WTC11 (cell line): ENCODE data around the gene GNG4. TPM values are rescaled to one million over a fixed set of nuclear protein-coding genes. Genes with fewer than 3 reads are reported as not detected.

Experiments
- ATAC-seq: fragments of 200-7000 bp; cut with Tn5 transposase; 2 replicates; pipeline ENCODE4 v1.10.0; 2021; ENCODE audit warnings: mild to moderate bottlenecking, moderate library complexity
- CTCF ChIA-PET: fragments of 300-600 bp; sonication (Branson Sonifier 250); formaldehyde crosslinking; loops from one replicate; lab custom pipeline; 2021; ENCODE audit warnings: antibody characterized with exemption; lab: Charles Lee
- POLR2A ChIA-PET: fragments of 350-600 bp; sonication (Branson Sonifier 250); formaldehyde crosslinking; loops from one replicate; lab custom pipeline; 2021; ENCODE audit warnings: antibody characterized with exemption; lab: Charles Lee
- DNase-seq: peaks from one replicate; pipeline ENCODE4 v3.0.0; 2021; ENCODE audit warnings: low spot score
- H3K27ac Mint-ChIP-seq: 2 replicates; pipeline ENCODE4 v1.8.0; 2021; ENCODE audit warnings: mixed read lengths
- H3K27me3 Mint-ChIP-seq: 2 replicates; pipeline ENCODE4 v1.8.0; 2021; ENCODE audit warnings: low read depth, mild to moderate bottlenecking, moderate library complexity, mixed read lengths
- H3K36me3 Mint-ChIP-seq: 2 replicates; pipeline ENCODE4 v1.8.0; 2021; ENCODE audit warnings: mixed read lengths
- H3K4me1 Mint-ChIP-seq: 2 replicates; pipeline ENCODE4 v1.8.0; 2022; ENCODE audit warnings: mixed read lengths
- H3K4me3 Mint-ChIP-seq: 2 replicates; pipeline ENCODE4 v1.8.0; 2021; ENCODE audit warnings: mild to moderate bottlenecking, moderate library complexity, mixed read lengths
- H3K9me3 Mint-ChIP-seq: 2 replicates; pipeline ENCODE4 v1.8.0; 2021; ENCODE audit warnings: mixed read lengths
- ETV6 ChIP-seq: sonication (generic); formaldehyde crosslinking; IDR thresholded peaks from 2 replicates; pipeline ENCODE4 v1.8.1; 2022; ENCODE audit warnings: mild to moderate bottlenecking, missing genetic modification reagents
- FOXP1 ChIP-seq: sonication (generic); formaldehyde crosslinking; IDR thresholded peaks from 2 replicates; pipeline ENCODE4 v1.8.0; 2022; ENCODE audit warnings: missing genetic modification reagents, mild to moderate bottlenecking, moderate library complexity, borderline replicate concordance
- GTF2I ChIP-seq: fragments of 250-450 bp; sonication (Bioruptor Pico); conservative IDR thresholded peaks from 2 replicates; pipeline ENCODE4 v1.4.0; 2021; ENCODE audit warnings: mild to moderate bottlenecking
- KAT7 ChIP-seq: sonication (generic); formaldehyde crosslinking; IDR thresholded peaks from 2 replicates; pipeline ENCODE4 v1.8.1; 2023; ENCODE audit warnings: missing genetic modification reagents, mild to moderate bottlenecking, borderline replicate concordance
- MYBL2 ChIP-seq: sonication (generic); formaldehyde crosslinking; IDR thresholded peaks from 2 replicates; pipeline ENCODE4 v1.8.1; 2023; ENCODE audit warnings: mild to moderate bottlenecking, moderate library complexity, missing genetic modification reagents
- NFE2L1 ChIP-seq: sonication (generic); formaldehyde crosslinking; IDR thresholded peaks from 2 replicates; pipeline ENCODE4 v1.8.1; 2023; ENCODE audit warnings: missing genetic modification reagents
- NFYB ChIP-seq: sonication (generic); formaldehyde crosslinking; conservative IDR thresholded peaks from 2 replicates; pipeline ENCODE4 v1.8.0; 2022; ENCODE audit warnings: low read depth, missing genetic modification reagents
- SMAD3 ChIP-seq: sonication (generic); formaldehyde crosslinking; IDR thresholded peaks from 2 replicates; pipeline ENCODE4 v1.8.0; 2022; ENCODE audit warnings: missing genetic modification reagents, mild to moderate bottlenecking, borderline replicate concordance
- SMAD4 ChIP-seq: sonication (generic); formaldehyde crosslinking; IDR thresholded peaks from 2 replicates; pipeline ENCODE4 v1.8.0; 2022; ENCODE audit warnings: mild to moderate bottlenecking, missing genetic modification reagents
- TCF7 ChIP-seq: sonication (generic); formaldehyde crosslinking; IDR thresholded peaks from 2 replicates; pipeline ENCODE4 v1.8.0; 2022; ENCODE audit warnings: mild to moderate bottlenecking, low read depth, missing genetic modification reagents, moderate library complexity
- total RNA-seq: library from RNA; stranded (reverse); gene quantifications from 3 replicates; pipeline ENCODE4 v1.2.3, GENCODE V29; 2021
- TF ChIP-seq, protein P1 (sequence below): sonication (generic); formaldehyde crosslinking; IDR thresholded peaks from 2 replicates; pipeline ENCODE4 v1.8.1; 2023; ENCODE audit warnings: mild to moderate bottlenecking, moderate library complexity, missing genetic modification reagents
- TF ChIP-seq, protein P2 (sequence below): sonication (generic); formaldehyde crosslinking; IDR thresholded peaks from 2 replicates; pipeline ENCODE4 v1.8.1; 2022; ENCODE audit warnings: low read depth, mild to moderate bottlenecking, moderate library complexity, missing genetic modification reagents, borderline replicate concordance
- TF ChIP-seq, protein P3 (sequence below): fragments of 250-450 bp; sonication (Bioruptor Pico); IDR thresholded peaks from 2 replicates; pipeline ENCODE4 v1.9.0; 2021; ENCODE audit warnings: mild to moderate bottlenecking
- TF ChIP-seq, protein P4 (sequence below): sonication (generic); formaldehyde crosslinking; IDR thresholded peaks from 2 replicates; pipeline ENCODE4 v1.8.1; 2023; ENCODE audit warnings: mild to moderate bottlenecking, missing genetic modification reagents
- TF ChIP-seq, protein P5 (sequence below): sonication (generic); formaldehyde crosslinking; IDR thresholded peaks from 2 replicates; pipeline ENCODE4 v1.8.0; 2022; ENCODE audit warnings: missing genetic modification reagents
- TF ChIP-seq, protein P6 (sequence below): sonication (generic); formaldehyde crosslinking; IDR thresholded peaks from 2 replicates; pipeline ENCODE4 v1.8.0; 2022; ENCODE audit warnings: mild to moderate bottlenecking, missing genetic modification reagents

Gene GNG4
- total RNA-seq, 1 experiment from 2014 or later, result 38.3 TPM

DNA sequence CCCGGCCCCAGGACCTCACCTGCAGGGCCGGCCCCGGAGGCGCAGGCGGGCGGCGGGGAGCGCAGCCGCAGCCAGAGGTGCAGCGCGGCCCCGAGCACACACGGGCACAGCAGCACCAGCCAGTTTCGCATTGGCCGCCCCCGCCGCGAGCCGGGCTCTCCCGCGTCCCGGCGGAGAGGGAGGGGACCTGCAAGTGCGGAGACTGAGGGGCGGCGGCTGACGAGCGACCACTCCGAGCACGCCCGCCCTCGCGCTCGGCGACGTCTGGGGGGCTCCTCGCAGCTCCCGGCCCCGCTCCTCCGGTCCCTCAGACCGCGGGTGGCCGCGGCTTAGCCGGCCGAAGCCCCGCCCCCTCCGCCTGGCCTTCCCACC lies 145.5 kb downstream of the GNG4 start, which contains the start of gene B3GALNT2:
Gene B3GALNT2 (minus strand): TSS at position 331 of the 372 bp plus-strand sequence. CDS start 200 bp downstream, at position 131.
- H3K9me3 Mint-ChIP-seq, result no peaks in the 10 kb centered on the region
- H3K36me3 Mint-ChIP-seq, result no peaks in the 10 kb centered on the region
- H3K4me3 Mint-ChIP-seq, result peak within 1 kb of the TSS; percentile 96
- no peaks in the 10 kb centered on the region for H3K27me3 Mint-ChIP-seq
- ChIA-PET CTCF (interaction anchor here (0.5 to 3.3 kb wide), 34 partner anchors 9 to 602 kb away, joined by 3 to 26 read pairs (median 4); no protein-coding TSS in a partner anchor), POLR2A (interaction anchor here (0.6 to 2.3 kb wide), 9 partner anchors 8 to 468 kb away, joined by 3 to 7 read pairs (median 4); partner anchors contain the start of genes ARID4B, GGPS1 and TOMM20)
- ATAC-seq, result peak; percentile 35
- peak; percentile 23; the same call in 1 of the 2 replicates for TF ChIP-seq NFYB (CRISPR knock-in tag)
- TF ChIP-seq, protein P1, sequence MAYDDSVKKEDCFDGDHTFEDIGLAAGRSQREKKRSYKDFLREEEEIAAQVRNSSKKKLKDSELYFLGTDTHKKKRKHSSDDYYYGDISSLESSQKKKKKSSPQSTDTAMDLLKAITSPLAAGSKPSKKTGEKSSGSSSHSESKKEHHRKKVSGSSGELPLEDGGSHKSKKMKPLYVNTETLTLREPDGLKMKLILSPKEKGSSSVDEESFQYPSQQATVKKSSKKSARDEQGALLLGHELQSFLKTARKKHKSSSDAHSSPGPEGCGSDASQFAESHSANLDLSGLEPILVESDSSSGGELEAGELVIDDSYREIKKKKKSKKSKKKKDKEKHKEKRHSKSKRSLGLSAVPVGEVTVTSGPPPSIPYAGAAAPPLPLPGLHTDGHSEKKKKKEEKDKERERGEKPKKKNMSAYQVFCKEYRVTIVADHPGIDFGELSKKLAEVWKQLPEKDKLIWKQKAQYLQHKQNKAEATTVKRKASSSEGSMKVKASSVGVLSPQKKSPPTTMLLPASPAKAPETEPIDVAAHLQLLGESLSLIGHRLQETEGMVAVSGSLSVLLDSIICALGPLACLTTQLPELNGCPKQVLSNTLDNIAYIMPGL (CRISPR knock-in tag), result peak; percentile 79; the same call in 1 of the 2 replicates
- peak; percentile 79; the same call in 1 of the 2 replicates for TF ChIP-seq TCF7 (CRISPR knock-in tag)
- peak; percentile 80; the same call in 1 of the 2 replicates for TF ChIP-seq SMAD3 (CRISPR knock-in tag)
- TF ChIP-seq, protein P2, sequence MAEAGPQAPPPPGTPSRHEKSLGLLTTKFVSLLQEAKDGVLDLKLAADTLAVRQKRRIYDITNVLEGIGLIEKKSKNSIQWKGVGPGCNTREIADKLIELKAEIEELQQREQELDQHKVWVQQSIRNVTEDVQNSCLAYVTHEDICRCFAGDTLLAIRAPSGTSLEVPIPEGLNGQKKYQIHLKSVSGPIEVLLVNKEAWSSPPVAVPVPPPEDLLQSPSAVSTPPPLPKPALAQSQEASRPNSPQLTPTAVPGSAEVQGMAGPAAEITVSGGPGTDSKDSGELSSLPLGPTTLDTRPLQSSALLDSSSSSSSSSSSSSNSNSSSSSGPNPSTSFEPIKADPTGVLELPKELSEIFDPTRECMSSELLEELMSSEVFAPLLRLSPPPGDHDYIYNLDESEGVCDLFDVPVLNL (CRISPR knock-in tag), result peak; percentile 70; the same call in 1 of the 2 replicates
- peak; percentile 86; the same call in 1 of the 2 replicates for TF ChIP-seq MYBL2 (CRISPR knock-in tag)
- TF ChIP-seq GTF2I (CRISPR knock-in tag), result no peak
- TF ChIP-seq, protein P3, sequence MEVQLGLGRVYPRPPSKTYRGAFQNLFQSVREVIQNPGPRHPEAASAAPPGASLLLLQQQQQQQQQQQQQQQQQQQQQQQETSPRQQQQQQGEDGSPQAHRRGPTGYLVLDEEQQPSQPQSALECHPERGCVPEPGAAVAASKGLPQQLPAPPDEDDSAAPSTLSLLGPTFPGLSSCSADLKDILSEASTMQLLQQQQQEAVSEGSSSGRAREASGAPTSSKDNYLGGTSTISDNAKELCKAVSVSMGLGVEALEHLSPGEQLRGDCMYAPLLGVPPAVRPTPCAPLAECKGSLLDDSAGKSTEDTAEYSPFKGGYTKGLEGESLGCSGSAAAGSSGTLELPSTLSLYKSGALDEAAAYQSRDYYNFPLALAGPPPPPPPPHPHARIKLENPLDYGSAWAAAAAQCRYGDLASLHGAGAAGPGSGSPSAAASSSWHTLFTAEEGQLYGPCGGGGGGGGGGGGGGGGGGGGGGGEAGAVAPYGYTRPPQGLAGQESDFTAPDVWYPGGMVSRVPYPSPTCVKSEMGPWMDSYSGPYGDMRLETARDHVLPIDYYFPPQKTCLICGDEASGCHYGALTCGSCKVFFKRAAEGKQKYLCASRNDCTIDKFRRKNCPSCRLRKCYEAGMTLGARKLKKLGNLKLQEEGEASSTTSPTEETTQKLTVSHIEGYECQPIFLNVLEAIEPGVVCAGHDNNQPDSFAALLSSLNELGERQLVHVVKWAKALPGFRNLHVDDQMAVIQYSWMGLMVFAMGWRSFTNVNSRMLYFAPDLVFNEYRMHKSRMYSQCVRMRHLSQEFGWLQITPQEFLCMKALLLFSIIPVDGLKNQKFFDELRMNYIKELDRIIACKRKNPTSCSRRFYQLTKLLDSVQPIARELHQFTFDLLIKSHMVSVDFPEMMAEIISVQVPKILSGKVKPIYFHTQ (CRISPR knock-in tag), result no peak
- TF ChIP-seq, protein P4, sequence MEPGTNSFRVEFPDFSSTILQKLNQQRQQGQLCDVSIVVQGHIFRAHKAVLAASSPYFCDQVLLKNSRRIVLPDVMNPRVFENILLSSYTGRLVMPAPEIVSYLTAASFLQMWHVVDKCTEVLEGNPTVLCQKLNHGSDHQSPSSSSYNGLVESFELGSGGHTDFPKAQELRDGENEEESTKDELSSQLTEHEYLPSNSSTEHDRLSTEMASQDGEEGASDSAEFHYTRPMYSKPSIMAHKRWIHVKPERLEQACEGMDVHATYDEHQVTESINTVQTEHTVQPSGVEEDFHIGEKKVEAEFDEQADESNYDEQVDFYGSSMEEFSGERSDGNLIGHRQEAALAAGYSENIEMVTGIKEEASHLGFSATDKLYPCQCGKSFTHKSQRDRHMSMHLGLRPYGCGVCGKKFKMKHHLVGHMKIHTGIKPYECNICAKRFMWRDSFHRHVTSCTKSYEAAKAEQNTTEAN (CRISPR knock-in tag), result no peak; the same call in 1 of the 2 replicates
- no peak for TF ChIP-seq SMAD4 (CRISPR knock-in tag)
- TF ChIP-seq, protein P5, sequence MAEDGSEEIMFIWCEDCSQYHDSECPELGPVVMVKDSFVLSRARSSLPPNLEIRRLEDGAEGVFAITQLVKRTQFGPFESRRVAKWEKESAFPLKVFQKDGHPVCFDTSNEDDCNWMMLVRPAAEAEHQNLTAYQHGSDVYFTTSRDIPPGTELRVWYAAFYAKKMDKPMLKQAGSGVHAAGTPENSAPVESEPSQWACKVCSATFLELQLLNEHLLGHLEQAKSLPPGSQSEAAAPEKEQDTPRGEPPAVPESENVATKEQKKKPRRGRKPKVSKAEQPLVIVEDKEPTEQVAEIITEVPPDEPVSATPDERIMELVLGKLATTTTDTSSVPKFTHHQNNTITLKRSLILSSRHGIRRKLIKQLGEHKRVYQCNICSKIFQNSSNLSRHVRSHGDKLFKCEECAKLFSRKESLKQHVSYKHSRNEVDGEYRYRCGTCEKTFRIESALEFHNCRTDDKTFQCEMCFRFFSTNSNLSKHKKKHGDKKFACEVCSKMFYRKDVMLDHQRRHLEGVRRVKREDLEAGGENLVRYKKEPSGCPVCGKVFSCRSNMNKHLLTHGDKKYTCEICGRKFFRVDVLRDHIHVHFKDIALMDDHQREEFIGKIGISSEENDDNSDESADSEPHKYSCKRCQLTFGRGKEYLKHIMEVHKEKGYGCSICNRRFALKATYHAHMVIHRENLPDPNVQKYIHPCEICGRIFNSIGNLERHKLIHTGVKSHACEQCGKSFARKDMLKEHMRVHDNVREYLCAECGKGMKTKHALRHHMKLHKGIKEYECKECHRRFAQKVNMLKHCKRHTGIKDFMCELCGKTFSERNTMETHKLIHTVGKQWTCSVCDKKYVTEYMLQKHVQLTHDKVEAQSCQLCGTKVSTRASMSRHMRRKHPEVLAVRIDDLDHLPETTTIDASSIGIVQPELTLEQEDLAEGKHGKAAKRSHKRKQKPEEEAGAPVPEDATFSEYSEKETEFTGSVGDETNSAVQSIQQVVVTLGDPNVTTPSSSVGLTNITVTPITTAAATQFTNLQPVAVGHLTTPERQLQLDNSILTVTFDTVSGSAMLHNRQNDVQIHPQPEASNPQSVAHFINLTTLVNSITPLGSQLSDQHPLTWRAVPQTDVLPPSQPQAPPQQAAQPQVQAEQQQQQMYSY, result 0 out of 2 replicates have a peak, but pooled peaks have one; percentile 5
- TF ChIP-seq, protein P6, sequence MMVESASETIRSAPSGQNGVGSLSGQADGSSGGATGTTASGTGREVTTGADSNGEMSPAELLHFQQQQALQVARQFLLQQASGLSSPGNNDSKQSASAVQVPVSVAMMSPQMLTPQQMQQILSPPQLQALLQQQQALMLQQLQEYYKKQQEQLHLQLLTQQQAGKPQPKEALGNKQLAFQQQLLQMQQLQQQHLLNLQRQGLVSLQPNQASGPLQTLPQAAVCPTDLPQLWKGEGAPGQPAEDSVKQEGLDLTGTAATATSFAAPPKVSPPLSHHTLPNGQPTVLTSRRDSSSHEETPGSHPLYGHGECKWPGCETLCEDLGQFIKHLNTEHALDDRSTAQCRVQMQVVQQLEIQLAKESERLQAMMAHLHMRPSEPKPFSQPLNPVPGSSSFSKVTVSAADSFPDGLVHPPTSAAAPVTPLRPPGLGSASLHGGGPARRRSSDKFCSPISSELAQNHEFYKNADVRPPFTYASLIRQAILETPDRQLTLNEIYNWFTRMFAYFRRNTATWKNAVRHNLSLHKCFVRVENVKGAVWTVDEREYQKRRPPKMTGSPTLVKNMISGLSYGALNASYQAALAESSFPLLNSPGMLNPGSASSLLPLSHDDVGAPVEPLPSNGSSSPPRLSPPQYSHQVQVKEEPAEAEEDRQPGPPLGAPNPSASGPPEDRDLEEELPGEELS (CRISPR knock-in tag), result no peak; the same call in 1 of the 2 replicates
- TF ChIP-seq FOXP1 (CRISPR knock-in tag), result no peak; the same call in 1 of the 2 replicates
- 0 out of 2 replicates have a peak, but pooled peaks have one; percentile 54 for TF ChIP-seq KAT7 (CRISPR knock-in tag)
- no peak for TF ChIP-seq ETV6 (CRISPR knock-in tag)
- peak; percentile 88; the same call in 1 of the 2 replicates for TF ChIP-seq NFE2L1
- DNase-seq, result no peak
- H3K4me1 Mint-ChIP-seq, result peaks cover 23% of the 10 kb centered on the region
- H3K27ac Mint-ChIP-seq, result peak within 1 kb of the TSS; percentile 99
